ENCODE data around the gene SLC38A8. TPM values are rescaled to one million over a fixed set of nuclear protein-coding genes. Genes with fewer than 3 reads are reported as not detected.
A peak's percentile ranks its signal among the peaks of the same experiment; 100 is the strongest.

Gene SLC38A8
- polyA plus RNA-seq, 6 donors from 2014 or later, result not detected

DNA sequence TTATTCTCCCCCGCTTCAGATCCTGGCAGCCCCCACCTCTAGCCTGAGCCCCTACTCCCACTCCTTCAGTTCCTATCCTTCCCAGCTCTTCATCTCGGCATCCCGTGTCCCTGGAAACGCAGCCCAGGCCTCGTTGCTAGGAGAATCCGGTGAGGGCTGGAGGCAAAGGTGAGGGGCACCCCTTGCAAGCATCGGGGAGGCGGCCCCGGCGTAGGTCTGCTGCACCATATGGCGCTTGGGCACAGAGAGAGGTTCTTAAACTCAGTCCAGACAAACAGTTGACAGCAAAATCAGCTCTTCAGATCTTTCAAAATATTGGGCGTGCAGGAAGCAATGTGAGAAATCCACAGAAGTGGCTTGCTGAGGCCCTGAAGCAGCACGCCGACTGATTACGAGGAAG, 15.0 kb downstream of the SLC38A8 start:
- Mint-ChIP-seq H3K27me3 (peaks cover 13 to 74% (median 50%) of the 10 kb centered on the region in 3 donors), H3K27ac (no peak overlapping the region), H3K9me3 (peaks cover 0 to 3% (median 0%) of the 10 kb centered on the region in 7 donors), H3K36me3 (no peaks in the 10 kb centered on the region), H3K4me1 (peaks cover 4 to 13% (median 6%) of the 10 kb centered on the region in 3 donors), H3K4me3 (no peak overlapping the region)
- ATAC-seq (ENCODE audit: low read depth in 2 of 2) (no peak), DNase-seq (no peak)

DNA sequence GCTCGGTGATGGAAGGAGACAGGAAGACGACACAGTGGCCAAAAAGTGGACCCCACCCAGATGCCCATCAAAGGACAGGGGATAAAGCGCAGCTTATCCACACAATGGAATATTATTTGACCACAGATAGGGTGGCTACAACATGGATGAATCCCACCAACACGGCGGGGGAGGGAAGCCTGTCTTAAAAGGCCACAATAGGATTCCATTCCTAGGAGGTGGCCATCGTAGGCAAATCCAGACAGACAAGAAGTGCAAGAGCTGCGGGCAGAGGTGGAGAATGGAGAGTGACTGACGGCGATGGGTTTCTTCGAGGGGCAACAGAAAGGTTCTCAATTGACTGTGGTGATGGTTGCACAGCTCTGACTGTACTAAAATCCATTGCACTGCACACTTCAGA, 16.0 kb downstream of the SLC38A8 start:
- DNase-seq (no peak), ATAC-seq (ENCODE audit: low read depth in 2 of 2) (no peak)
- peaks cover 13 to 72% (median 50%) of the 10 kb centered on the region in 3 donors for H3K27me3 Mint-ChIP-seq
- H3K4me1 Mint-ChIP-seq, result peaks cover 4 to 13% (median 6%) of the 10 kb centered on the region in 3 donors
- H3K9me3 Mint-ChIP-seq, result peaks cover under 1 to 13% (median 3%) of the 10 kb centered on the region in 7 donors
- H3K27ac Mint-ChIP-seq, result peak overlapping the region in 1 of 6 donors; percentile 67
- H3K4me3 Mint-ChIP-seq, result no peak overlapping the region
- peaks cover 2 to 3% of the 10 kb centered on the region in 2 donors for H3K36me3 Mint-ChIP-seq

DNA sequence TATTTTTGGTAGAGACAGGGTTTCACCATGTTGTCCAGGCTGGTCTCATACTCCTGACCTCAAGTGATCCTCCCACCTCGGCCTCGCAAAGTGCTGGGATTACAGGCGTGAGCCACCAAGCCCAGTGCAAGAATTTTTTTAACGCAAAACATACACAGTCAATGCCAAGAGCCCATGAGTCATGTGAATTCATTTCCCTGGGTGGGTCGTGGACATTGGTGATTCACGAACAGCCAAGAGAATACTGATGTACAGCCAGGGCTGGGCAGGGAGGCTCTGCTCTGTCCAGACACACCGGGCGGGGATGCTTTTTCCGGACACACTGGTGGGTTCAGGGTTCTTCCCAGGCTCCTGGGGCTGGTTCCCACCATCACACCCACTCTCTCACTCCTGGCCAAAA, 17.7 kb downstream of the SLC38A8 start:
- no peak for ATAC-seq (ENCODE audit: low read depth in 2 of 2)
- H3K27ac Mint-ChIP-seq, result no peak overlapping the region
- peaks cover 6 to 28% (median 8%) of the 10 kb centered on the region in 7 donors for H3K9me3 Mint-ChIP-seq

DNA sequence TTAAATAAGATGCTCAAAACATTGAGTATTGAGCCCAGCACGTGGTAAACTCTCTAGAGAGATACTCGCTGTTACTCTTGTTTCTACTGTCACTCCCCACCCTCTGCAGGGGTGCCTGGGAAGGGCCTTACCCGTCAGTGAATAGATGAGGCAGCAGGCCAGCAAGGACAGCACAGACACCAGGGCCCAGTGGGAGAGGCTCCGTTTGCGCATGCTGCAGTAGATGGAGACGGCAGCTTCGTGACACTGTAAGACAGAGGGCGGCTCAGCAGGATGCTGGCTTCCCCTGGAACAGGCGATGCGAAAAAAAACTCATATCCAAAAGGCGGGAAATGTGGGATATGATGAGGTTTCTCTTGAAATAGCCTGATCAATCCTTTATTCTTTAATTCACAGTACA, 20.0 kb downstream of the SLC38A8 start:
- no peak for DNase-seq
- H3K27ac Mint-ChIP-seq, result no peak overlapping the region
- ATAC-seq (ENCODE audit: low read depth in 2 of 2), result no peak
- no peak overlapping the region for H3K4me3 Mint-ChIP-seq
- H3K9me3 Mint-ChIP-seq, result peaks cover 6 to 41% (median 18%) of the 10 kb centered on the region in 7 donors
- H3K27me3 Mint-ChIP-seq, result peaks cover 10 to 56% (median 23%) of the 10 kb centered on the region in 3 donors
- peaks cover 8% of the 10 kb centered on the region in 2 donors for H3K36me3 Mint-ChIP-seq
- H3K4me1 Mint-ChIP-seq, result peaks cover 0 to 3% (median 0%) of the 10 kb centered on the region in 3 donors

More for the DNA sequence above, 17.7 kb downstream of the SLC38A8 start:
- no peak for DNase-seq
- peaks cover 8% of the 10 kb centered on the region in 2 donors for H3K36me3 Mint-ChIP-seq
- H3K27me3 Mint-ChIP-seq, result peaks cover 1 to 65% (median 33%) of the 10 kb centered on the region in 3 donors
- peaks cover 4 to 12% (median 6%) of the 10 kb centered on the region in 3 donors for H3K4me1 Mint-ChIP-seq
- H3K4me3 Mint-ChIP-seq, result no peak overlapping the region

DNA sequence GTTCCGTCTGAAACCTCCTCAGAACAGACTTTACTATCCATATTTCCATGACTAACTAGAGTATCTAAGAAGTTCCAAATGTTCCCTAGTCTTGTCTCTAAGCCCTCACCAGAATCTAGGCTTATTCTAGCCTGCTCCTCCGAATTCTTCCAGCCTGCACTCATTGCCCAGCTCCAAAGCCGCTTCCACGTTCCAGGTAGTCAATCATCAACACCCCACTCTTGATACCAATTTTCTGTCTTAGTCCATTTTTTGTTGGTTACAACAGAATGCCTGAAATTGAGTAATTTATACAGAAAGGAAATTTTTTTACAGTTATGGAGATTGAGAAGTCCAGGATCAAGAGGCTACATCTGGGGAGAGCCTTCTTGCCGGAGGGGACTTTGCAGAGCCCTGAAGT, 21.1 kb downstream of the SLC38A8 start:
- H3K9me3 Mint-ChIP-seq, result peaks cover 6 to 41% (median 18%) of the 10 kb centered on the region in 7 donors
- H3K36me3 Mint-ChIP-seq, result peaks cover 8% of the 10 kb centered on the region in 2 donors
- ATAC-seq (ENCODE audit: low read depth in 2 of 2) (no peak), DNase-seq (no peak)
- H3K4me1 Mint-ChIP-seq, result no peaks in the 10 kb centered on the region
- H3K4me3 Mint-ChIP-seq, result no peak overlapping the region
- peaks cover 14 to 47% (median 14%) of the 10 kb centered on the region in 3 donors for H3K27me3 Mint-ChIP-seq
- no peak overlapping the region for H3K27ac Mint-ChIP-seq

DNA sequence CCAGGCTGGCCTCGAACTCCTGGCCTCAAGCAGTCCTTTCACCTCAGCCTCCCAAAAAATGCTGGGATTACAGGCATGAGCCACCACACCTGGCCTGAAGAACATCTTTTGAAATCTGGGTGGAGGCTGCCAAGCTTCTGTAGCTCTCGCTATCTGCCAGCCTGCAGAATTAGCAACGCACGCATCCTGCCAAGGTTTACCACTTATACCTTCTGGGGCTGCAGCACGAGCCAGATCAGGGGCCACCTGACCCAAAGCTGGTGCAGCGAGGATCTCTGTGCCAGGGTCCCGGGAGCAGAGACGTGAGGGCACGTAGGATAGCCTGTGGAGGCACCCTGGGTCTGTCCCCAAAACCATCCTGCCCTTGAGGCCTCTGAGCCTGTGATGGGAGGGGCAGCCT, 22.2 kb downstream of the SLC38A8 start:
- ATAC-seq (ENCODE audit: low read depth in 2 of 2) (no peak), DNase-seq (no peak)
- H3K36me3 Mint-ChIP-seq, result peaks cover 8% of the 10 kb centered on the region in 2 donors
- H3K9me3 Mint-ChIP-seq, result peaks cover 6 to 41% (median 18%) of the 10 kb centered on the region in 7 donors
- no peak overlapping the region for H3K4me3 Mint-ChIP-seq
- peaks cover 14 to 35% (median 15%) of the 10 kb centered on the region in 3 donors for H3K27me3 Mint-ChIP-seq
- H3K27ac Mint-ChIP-seq, result no peak overlapping the region
- H3K4me1 Mint-ChIP-seq, result peaks cover 0 to 3% (median 0%) of the 10 kb centered on the region in 3 donors

DNA sequence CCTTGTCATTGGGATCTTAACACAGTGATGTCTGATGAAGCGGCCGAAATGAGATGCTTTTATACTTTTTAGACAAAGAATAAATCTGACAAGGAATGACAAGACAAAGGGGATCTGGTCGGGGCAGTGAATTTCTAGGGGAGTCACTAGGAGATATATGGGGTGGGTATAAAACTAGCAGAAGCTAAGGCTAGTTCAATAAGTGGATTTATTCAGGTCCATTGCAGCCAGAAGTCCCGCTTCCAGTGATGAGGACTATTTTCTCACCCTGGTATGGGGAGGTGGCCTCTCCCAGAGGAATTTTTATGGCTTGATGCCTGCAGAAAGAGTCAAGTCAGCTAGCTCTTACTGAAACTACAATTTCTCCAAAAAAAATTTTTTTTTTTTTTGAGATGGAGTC, 23.9 kb downstream of the SLC38A8 start:
- peaks cover 14 to 32% (median 15%) of the 10 kb centered on the region in 3 donors for H3K27me3 Mint-ChIP-seq
- peaks cover 6 to 17% (median 9%) of the 10 kb centered on the region in 3 donors for H3K4me1 Mint-ChIP-seq
- H3K9me3 Mint-ChIP-seq, result peaks cover 6 to 41% (median 22%) of the 10 kb centered on the region in 7 donors
- no peak overlapping the region for H3K27ac Mint-ChIP-seq
- ATAC-seq (ENCODE audit: low read depth in 2 of 2) (no peak), DNase-seq (no peak)
- no peak overlapping the region for H3K4me3 Mint-ChIP-seq
- H3K36me3 Mint-ChIP-seq, result peaks cover 8% of the 10 kb centered on the region in 2 donors

DNA sequence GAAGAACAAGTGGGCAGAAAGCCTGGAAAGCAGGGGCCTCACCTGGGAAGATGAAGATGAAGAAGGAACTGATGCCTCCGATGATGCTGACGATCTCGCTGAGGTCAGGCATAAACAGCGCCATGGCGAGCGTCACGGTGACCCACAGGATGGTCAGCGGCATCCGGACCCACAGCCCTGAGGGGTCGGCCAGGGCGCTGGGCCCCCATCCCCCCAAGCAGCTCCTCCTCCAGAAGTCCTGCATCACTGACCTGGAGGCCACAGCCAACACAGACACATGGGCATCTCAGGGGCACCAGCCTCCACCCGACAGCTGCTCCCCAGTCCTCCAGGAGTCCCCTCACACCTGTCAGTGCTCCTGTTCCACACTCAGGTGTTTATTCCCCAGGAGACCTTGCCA, 26.1 kb downstream of the SLC38A8 start:
- DNase-seq (no peak), ATAC-seq (ENCODE audit: low read depth in 2 of 2) (no peak)
- Mint-ChIP-seq H3K27ac (peak overlapping the region in 1 of 6 donors; percentile 57), H3K4me1 (peaks cover 6 to 18% (median 9%) of the 10 kb centered on the region in 3 donors), H3K9me3 (peaks cover 2 to 30% (median 8%) of the 10 kb centered on the region in 7 donors), H3K27me3 (peaks cover 14 to 21% (median 15%) of the 10 kb centered on the region in 3 donors), H3K4me3 (no peak overlapping the region), H3K36me3 (peaks cover 4 to 5% of the 10 kb centered on the region in 2 donors)

DNA sequence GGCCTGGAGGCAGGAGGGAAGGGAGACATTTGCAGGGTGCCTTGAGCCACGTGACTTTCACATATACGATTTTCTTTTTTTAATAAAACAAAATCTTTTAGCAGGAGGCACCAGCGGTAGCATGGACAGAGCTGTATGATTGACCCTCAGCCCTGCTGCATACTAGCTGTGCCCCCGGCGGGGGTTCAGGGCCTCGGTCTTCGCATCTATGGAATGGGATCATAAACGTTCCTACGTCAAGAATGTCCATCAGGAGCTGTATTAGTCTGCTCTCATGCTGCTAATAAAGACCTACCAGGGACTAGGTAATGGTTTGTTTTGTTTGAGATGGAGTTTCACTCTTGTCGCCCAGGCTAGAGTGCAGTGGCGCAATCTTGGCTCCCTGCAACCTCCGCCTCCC, 27.2 kb downstream of the SLC38A8 start:
- DNase-seq, result no peak
- Mint-ChIP-seq H3K9me3 (peaks cover 0 to 23% (median 4%) of the 10 kb centered on the region in 7 donors), H3K4me1 (peaks cover 6 to 18% (median 9%) of the 10 kb centered on the region in 3 donors), H3K27ac (no peak overlapping the region), H3K4me3 (no peak overlapping the region), H3K36me3 (no peaks in the 10 kb centered on the region), H3K27me3 (peaks cover 14 to 24% (median 23%) of the 10 kb centered on the region in 3 donors)
- ATAC-seq (ENCODE audit: low read depth in 2 of 2), result no peak

DNA sequence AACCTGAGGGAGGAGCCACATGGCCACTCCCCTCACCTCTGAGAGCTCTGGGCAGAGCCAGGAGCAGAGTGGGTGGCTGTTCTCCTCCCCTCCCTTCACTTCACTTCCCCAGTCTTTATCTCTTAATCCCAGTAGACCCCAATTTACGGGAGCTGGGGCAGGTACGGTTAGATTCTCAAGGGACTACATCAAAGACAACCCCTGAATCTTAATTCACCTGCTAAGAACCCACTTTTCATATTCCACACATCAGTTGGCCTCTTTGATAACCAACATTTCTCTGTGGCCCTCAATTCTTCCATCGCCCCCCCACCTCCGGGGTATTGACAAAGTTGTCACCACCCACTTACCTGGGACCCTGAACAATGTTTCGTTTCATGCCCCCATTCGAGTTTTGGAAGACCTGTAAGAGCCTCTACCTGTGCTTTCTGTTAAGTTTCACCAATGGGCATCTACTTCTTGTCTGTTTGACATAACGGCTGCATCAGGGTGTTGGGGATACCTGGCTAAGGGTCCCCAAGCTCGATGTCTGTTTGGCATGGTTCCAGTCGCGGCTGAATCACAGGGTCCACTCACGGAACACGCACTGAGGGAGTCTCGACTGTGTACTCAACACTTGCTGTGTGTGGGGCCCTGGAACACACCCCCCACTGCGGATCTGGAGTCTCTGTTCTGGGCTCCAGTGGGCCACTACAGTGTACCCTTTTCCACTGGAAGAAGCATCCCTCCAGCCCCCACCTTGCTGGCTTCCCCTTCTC, 27.8 kb downstream of the SLC38A8 start:
- Mint-ChIP-seq H3K27ac (peak overlapping the region in 2 of 6 donors; percentile 8 to 67), H3K4me1 (peaks cover 6 to 18% (median 9%) of the 10 kb centered on the region in 3 donors), H3K4me3 (peak overlapping the region in 4 of 8 donors; percentile 4 to 45 (median 32)), H3K27me3 (peaks cover 14 to 22% (median 22%) of the 10 kb centered on the region in 3 donors), H3K36me3 (no peaks in the 10 kb centered on the region), H3K9me3 (peaks cover 0 to 23% (median 4%) of the 10 kb centered on the region in 7 donors)
- no peak for ATAC-seq (ENCODE audit: low read depth in 2 of 2)
- DNase-seq, result no peak

DNA sequence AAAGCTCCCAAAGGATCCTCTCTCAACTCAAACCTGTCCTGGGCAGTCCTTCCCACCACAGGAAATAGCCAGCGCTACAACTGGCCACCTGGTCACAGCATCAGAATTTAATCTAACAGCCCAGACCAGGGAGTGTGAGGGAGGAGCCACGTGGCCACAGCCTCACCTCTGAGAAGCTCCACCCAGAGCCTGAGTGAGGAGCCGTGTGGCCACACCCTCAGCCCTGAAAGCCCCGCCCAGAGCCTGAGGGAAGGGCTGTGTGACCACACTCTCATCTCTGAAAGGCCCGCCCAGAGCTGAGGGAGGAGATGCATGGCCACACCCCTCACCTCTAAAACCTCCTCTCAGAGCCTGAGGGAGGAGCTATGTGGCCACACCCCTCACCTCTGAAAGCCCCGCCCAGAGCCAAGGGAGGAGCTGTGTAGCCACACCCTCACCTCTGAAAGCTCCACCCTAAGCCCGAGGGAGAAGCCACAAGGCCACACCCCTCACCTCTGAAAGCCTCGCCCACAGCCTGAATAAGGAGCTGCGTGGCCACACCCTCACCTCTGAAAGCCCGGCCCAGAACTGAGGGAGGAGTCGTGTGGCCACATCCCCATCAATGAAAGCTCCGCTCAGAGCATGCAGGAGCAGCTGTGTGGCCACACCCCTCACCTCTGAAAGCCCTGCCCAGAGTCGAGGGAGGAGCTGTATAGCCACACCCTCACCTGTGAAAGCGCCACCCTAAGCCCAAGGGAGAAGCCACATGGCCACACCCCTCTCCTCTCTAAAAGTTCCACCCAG, 28.6 kb downstream of the SLC38A8 start:
- H3K36me3 Mint-ChIP-seq, result no peaks in the 10 kb centered on the region
- H3K4me3 Mint-ChIP-seq, result peak overlapping the region in 3 of 8 donors; percentile 4 to 40 (median 23)
- peaks cover 0 to 17% (median 4%) of the 10 kb centered on the region in 7 donors for H3K9me3 Mint-ChIP-seq
- peak; percentile 33 for DNase-seq
- peak; percentile 71 to 75 for ATAC-seq (ENCODE audit: low read depth in 2 of 2)
- peak overlapping the region in 3 of 6 donors; percentile 8 to 53 (median 38) for H3K27ac Mint-ChIP-seq
- peaks cover 12 to 16% (median 16%) of the 10 kb centered on the region in 3 donors for H3K27me3 Mint-ChIP-seq
- H3K4me1 Mint-ChIP-seq, result peaks cover 6 to 18% (median 9%) of the 10 kb centered on the region in 3 donors

DNA sequence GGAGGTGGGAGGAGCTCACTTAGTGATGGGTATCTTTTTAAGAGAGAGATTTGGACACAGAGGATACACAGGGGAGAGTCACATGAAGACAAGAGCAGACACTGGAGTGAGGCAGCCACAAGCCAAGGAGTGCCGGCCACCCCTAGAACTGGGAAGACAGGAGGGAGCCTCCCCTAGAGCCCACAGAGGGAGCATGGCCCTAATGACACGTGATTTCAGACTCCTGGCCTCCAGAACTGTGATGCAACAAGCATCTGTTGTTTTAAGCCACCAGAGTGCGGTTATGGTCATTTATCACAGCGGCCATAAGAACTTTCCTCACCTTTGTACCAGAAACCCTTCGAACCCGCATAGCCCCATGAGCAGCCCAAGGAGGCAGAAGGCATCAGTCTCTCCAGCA, 33.3 kb downstream of the SLC38A8 start:
- DNase-seq, result no peak
- Mint-ChIP-seq H3K27me3 (peaks cover 15 to 29% (median 19%) of the 10 kb centered on the region in 3 donors), H3K36me3 (no peaks in the 10 kb centered on the region), H3K4me3 (no peak overlapping the region), H3K27ac (no peak overlapping the region), H3K9me3 (peaks cover 0 to 1% (median 0%) of the 10 kb centered on the region in 7 donors), H3K4me1 (peaks cover 2 to 7% (median 4%) of the 10 kb centered on the region in 3 donors)
- no peak for ATAC-seq (ENCODE audit: low read depth in 2 of 2)

DNA sequence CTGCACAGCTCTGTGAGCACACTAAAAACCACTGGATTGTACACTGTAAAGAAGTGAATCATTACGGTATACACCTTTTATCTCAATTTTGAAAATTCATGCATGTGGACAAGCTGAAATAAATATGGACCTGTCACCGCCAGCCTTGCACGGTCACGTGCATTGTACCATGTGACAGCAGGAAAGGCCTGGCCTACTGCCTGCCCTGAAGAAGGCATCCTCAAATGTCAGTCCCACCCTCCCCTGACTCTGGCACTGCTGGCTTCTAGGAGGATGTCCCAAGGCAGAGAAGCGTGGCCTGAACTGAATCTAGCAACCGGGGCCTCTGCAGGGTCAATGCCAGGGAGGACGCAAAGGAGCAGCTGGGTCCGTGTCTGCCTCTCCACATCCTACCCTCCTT, 34.6 kb downstream of the SLC38A8 start:
- Mint-ChIP-seq H3K4me1 (no peaks in the 10 kb centered on the region), H3K9me3 (no peaks in the 10 kb centered on the region), H3K4me3 (no peak overlapping the region), H3K27ac (no peak overlapping the region), H3K36me3 (no peaks in the 10 kb centered on the region), H3K27me3 (peaks cover 15 to 36% (median 22%) of the 10 kb centered on the region in 3 donors)
- DNase-seq, result no peak
- ATAC-seq (ENCODE audit: low read depth in 2 of 2), result no peak

All from naive B cell (primary cell).